Measurements from ENCODE around the gene CHMP1A.
A peak's percentile ranks its signal among the peaks of the same experiment; 100 is the strongest.
"Not testable (repeated sequence)": the region's sequence is repeated elsewhere in the genome, so short reads cannot be mapped to it uniquely, and the experiment has no call there.

CHMP1A gene

DNA sequence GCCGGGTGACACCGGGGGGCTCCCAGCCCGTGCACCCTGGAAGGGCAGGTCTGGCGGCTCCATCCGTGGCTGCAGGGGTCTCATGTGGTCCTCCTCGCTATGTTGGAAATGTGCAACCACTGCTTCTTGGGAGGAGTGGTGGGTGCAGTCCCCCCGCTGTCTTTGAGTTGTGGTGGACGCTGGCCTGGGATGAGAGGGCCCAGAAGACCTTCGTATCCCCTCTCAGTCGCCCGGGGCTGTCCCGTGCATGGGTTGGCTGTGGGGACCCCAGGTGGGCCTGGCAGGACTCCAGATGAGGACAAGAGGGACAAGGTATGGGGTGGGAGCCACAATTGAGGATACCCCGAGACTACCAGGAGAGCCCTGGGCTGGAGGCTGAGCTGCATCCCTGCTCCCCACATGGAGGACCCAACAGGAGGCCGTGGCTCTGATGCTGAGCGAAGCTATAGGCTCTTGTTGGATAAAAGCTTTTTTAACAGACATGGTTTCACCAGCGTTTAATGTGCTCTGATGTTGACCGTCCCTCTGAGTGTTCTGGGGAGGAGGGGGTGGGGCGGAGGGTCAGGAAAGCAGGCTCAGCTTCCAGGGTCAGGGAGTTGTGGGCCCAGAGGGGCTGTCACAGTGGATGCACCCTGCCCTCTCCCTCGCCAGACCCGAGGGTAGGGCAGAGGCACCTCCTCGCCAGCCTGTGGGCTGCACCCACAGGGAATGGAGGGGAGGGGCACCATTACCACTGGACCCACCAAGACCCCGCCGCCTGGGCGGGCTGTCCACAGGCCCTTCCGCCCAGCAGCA is 38.6 kb upstream of the CHMP1A start:
- Histone ChIP-seq H3K9ac (ENCODE audit: low read depth, low read length) (no peak overlapping the region), H3K36me3 (ENCODE audit: insufficient read depth, low read length) (no peaks in the 10 kb centered on the region), H3K4me1 (ENCODE audit: insufficient read depth, low read length) (no peaks in the 10 kb centered on the region; the same call in 1 of the 2 replicates), H3K9me3 (ENCODE audit: control insufficient read depth, insufficient read depth, low read length) (no peaks in the 10 kb centered on the region)

- no peaks in the 10 kb centered on the region for H3K9me3 ChIP-seq (ENCODE audit: control insufficient read depth, insufficient read depth, low read length)
- no peaks in the 10 kb centered on the region for H3K36me3 ChIP-seq (ENCODE audit: insufficient read depth, low read length)
- no peaks in the 10 kb centered on the region; the same call in 1 of the 2 replicates for H3K4me1 ChIP-seq (ENCODE audit: insufficient read depth, low read length)
- peak overlapping the region; percentile 30; the same call in 1 of the 2 replicates for H3K9ac ChIP-seq (ENCODE audit: low read depth, low read length)
These were observed 37.8 kb upstream of the CHMP1A start for GRCh38 chr16:89695086-89695874.

- H3K9ac ChIP-seq (ENCODE audit: low read depth, low read length) = peak overlapping the region; percentile 30; the same call in 1 of the 2 replicates
- H3K4me1 ChIP-seq (ENCODE audit: insufficient read depth, low read length); H3K9me3 ChIP-seq (ENCODE audit: control insufficient read depth, insufficient read depth, low read length); H3K36me3 ChIP-seq (ENCODE audit: insufficient read depth, low read length): not testable (repeated sequence)
These were observed 37.2 kb upstream of the CHMP1A start for GRCh38 chr16:89694784-89695085.

GRCh38 chr16:89693931-89694783 is 36.6 kb upstream of the CHMP1A start:
- no peaks in the 10 kb centered on the region for H3K4me1 ChIP-seq (ENCODE audit: insufficient read depth, low read length)
- H3K9ac ChIP-seq (ENCODE audit: low read depth, low read length) = no peak overlapping the region
- H3K9me3 ChIP-seq (ENCODE audit: control insufficient read depth, insufficient read depth, low read length) = no peaks in the 10 kb centered on the region
- no peaks in the 10 kb centered on the region for H3K36me3 ChIP-seq (ENCODE audit: insufficient read depth, low read length)

DNA sequence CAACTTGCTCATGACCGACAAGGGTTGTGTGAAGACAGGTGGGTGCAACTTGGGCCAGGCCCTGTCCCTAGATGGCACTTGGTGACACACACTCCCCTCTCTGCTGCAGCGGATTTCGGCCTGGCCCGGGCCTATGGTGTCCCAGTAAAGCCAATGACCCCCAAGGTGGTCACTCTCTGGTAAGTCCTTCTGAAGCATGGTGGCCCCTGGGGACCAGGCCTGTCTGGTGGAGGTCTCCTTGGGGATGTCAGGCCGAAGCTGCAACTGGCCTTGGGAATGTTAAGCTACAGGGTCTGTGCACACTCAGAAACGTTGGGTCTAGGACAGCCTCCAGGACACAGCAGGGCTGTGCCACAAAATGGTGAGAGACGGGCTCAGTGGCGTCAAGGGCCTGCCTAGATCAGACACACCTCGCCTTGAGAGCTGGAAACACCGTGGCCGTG is 35.8 kb upstream of the CHMP1A start:
- Histone ChIP-seq H3K9me3 (ENCODE audit: control insufficient read depth, insufficient read depth, low read length) (no peaks in the 10 kb centered on the region), H3K36me3 (ENCODE audit: insufficient read depth, low read length) (no peaks in the 10 kb centered on the region), H3K4me1 (ENCODE audit: insufficient read depth, low read length) (no peaks in the 10 kb centered on the region), H3K9ac (ENCODE audit: low read depth, low read length) (no peak overlapping the region)

DNA sequence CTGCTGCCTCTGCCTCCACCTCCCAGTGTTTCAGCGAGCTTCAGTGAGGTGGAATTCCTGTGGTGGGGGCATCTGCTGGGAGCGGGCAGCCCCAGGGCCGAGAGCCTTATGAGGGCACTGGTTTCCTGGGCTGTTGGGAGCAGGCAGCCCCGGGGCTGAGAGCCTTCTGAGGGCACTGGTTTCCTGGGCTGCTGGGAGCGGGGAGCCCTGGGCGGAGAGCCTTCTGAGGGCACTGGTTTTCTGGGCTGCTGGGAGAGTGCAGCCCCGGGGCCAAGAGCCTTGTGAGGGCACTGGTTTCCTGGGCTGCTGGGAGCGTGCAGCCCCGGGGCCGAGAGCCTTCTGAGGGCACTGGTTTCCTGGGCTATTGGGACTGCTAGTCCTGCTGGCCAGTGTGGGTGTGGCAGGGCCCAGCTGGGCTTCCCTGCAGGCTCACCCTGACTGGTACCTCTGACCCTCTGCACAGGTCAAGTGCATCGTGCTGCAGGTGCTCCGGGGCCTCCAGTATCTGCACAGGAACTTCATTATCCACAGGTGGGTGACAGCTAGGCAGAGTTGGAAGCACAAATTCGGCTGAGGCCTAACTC is 34.6 kb upstream of the CHMP1A start:
- Histone ChIP-seq H3K9ac (ENCODE audit: low read depth, low read length) (no peak overlapping the region), H3K9me3 (ENCODE audit: control insufficient read depth, insufficient read depth, low read length) (no peaks in the 10 kb centered on the region), H3K36me3 (ENCODE audit: insufficient read depth, low read length) (no peaks in the 10 kb centered on the region), H3K4me1 (ENCODE audit: insufficient read depth, low read length) (no peaks in the 10 kb centered on the region)

DNA sequence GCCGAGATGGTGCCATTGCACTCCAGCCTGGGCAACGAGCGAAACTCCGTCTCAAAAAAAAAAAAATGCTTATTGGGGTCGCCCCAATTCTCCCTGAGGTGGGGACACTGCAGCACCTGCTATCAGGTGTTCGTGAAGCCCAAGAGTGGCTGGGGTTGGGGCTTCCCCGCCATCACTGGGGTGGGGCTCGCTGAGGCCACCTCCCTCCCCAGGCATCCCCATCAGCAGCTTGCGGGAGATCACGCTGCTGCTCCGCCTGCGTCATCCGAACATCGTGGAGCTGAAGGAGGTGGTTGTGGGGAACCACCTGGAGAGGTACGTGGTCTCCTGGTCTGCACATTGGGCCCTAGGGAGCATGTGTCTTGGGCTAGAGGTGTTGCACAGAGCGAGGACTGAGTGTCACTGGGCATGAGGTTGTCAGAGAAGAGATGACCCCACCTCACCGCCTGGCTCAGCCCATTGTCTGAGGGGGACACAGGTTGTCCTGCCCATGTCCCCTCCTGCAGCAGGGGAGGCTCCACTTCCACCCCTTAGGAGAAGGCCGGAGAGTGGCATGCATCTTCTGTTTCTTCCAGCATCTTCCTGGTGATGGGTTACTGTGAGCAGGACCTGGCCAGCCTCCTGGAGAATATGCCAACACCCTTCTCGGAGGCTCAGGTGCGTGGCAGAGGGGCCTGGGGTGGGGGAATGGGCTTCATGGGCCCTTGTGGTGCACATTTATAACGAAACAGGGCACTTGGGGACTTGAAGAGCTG is 33.9 kb upstream of the CHMP1A start:
- Histone ChIP-seq H3K9me3 (ENCODE audit: control insufficient read depth, insufficient read depth, low read length) (no peaks in the 10 kb centered on the region), H3K36me3 (ENCODE audit: insufficient read depth, low read length) (no peaks in the 10 kb centered on the region), H3K9ac (ENCODE audit: low read depth, low read length) (no peak overlapping the region), H3K4me1 (ENCODE audit: insufficient read depth, low read length) (no peaks in the 10 kb centered on the region)

DNA sequence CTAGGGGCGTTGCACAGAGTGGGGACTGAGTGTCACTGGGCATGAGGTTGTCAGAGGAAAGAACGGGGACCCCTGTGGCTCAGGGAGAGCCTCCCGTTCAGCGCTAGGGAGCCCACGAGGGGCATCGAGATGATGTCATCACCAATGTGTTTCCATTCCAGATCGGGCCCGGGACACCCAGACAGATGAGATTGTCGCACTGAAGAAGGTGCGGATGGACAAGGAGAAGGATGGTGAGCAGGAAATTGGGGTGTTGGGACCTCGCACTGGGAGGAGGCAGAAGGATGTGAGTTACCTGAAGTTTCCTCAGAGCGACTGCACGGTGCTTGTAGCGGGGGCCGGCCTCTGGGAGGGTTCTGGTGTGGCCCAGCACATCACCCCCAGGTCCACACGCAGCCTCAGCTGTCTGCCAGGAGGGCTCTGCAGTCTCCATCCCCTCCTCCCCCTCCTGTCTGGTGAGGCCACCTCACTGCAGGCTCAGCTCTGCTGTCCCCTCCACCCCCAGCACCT is 32.9 kb upstream of the CHMP1A start:
- H3K36me3 ChIP-seq (ENCODE audit: insufficient read depth, low read length) = no peaks in the 10 kb centered on the region
- no peak overlapping the region for H3K9ac ChIP-seq (ENCODE audit: low read depth, low read length)
- peaks cover 3% of the 10 kb centered on the region; the same call in 1 of the 2 replicates for H3K9me3 ChIP-seq (ENCODE audit: control insufficient read depth, insufficient read depth, low read length)
- no peaks in the 10 kb centered on the region for H3K4me1 ChIP-seq (ENCODE audit: insufficient read depth, low read length)

DNA sequence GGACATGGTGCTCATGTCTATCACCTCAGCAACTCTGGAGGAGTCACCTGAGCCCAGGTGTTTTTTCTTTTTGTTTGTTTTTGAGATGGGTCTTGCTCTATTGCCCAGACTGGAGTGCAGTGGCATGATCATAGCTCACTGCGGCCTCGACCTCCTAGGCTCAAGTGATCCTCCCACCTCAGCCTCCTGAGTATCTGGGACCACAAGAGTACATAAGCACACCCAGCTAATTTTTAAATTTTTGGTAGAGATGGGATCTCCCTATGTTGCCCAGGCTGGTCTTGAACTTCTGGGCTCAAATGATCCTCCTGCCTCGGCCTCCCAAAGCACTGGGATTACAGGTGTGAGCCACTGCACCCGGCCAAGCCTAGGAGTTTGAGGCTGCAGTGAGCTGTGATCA is 32.1 kb upstream of the CHMP1A start:
- not testable (repeated sequence) for H3K4me1 ChIP-seq (ENCODE audit: insufficient read depth, low read length)

DNA sequence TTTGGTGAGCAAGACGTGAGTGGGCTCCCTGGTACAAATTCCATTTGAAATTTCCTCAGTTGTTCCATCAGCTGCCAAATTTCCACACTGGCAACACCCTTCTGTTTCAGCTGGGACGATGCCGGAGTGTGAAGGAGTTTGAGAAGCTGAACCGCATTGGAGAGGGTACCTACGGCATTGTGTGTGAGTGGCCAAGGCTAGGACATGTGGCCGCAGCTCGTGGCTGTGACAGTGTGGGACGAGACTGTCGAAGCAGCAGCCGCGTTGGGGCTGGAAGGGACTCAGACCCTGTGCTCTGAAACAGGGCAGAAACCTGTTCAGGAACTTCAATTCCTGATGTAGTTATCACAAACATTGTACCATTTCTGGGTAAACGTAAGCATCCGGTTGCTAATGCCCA is 31.6 kb upstream of the CHMP1A start:
- H3K36me3 ChIP-seq (ENCODE audit: insufficient read depth, low read length) = no peaks in the 10 kb centered on the region
- H3K4me1 ChIP-seq (ENCODE audit: insufficient read depth, low read length) = no peaks in the 10 kb centered on the region

More for the DNA sequence above, 32.1 kb upstream of the CHMP1A start:
- not testable (repeated sequence) for H3K36me3 ChIP-seq (ENCODE audit: insufficient read depth, low read length); H3K9ac ChIP-seq (ENCODE audit: low read depth, low read length); H3K9me3 ChIP-seq (ENCODE audit: control insufficient read depth, insufficient read depth, low read length)

DNA sequence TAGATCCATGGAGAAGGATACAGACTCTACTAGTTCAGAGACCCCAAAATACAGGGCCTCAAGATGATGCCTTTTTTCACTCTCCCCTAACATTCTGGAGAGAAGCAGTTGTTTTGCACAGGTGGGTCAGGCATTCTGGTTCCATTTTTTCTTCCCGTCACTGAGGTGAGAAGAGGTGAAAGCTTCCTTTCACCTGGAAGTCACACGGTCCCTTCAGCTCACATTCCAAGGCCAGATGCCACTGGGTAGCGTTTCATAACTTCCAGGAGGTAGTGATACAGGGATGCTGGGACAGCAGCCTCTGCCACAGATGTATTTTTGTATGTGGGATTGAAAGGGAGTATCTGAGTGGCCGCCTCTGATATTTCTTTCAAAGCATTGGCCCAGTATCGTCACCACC is 30.9 kb upstream of the CHMP1A start:
- no peaks in the 10 kb centered on the region for H3K36me3 ChIP-seq (ENCODE audit: insufficient read depth, low read length)
- peaks cover 5% of the 10 kb centered on the region; the same call in 1 of the 2 replicates for H3K9me3 ChIP-seq (ENCODE audit: control insufficient read depth, insufficient read depth, low read length)
- H3K9ac ChIP-seq (ENCODE audit: low read depth, low read length) = no peak overlapping the region
- H3K4me1 ChIP-seq (ENCODE audit: insufficient read depth, low read length) = no peaks in the 10 kb centered on the region

More for the DNA sequence above, 31.6 kb upstream of the CHMP1A start:
- Histone ChIP-seq H3K9ac (ENCODE audit: low read depth, low read length) (no peak overlapping the region), H3K9me3 (ENCODE audit: control insufficient read depth, insufficient read depth, low read length) (peaks cover 5% of the 10 kb centered on the region; the same call in 1 of the 2 replicates)

GRCh38 chr16:89687092-89687940 is 29.8 kb upstream of the CHMP1A start:
- H3K4me1 ChIP-seq (ENCODE audit: insufficient read depth, low read length) = no peaks in the 10 kb centered on the region
- peak overlapping the region; percentile 60 for H3K9ac ChIP-seq (ENCODE audit: low read depth, low read length)
- H3K36me3 ChIP-seq (ENCODE audit: insufficient read depth, low read length) = no peaks in the 10 kb centered on the region
- peaks cover 6% of the 10 kb centered on the region for H3K9me3 ChIP-seq (ENCODE audit: control insufficient read depth, insufficient read depth, low read length)

All from ES-I3 (cell line).